ENCODE results near the gene PTPRM.

PTPRM gene

GRCh38 chr18:7668392-7668791 is 101.3 kb downstream of the PTPRM start:
- no peaks in the 10 kb centered on the region for H3K4me1 ChIP-seq (ENCODE audit: insufficient read depth, low read length, poor library complexity, severe bottlenecking)
- no peaks in the 10 kb centered on the region for H3K79me2 ChIP-seq (ENCODE audit: insufficient read depth, low read length)
- H3K4me2 ChIP-seq (ENCODE audit: low read depth, low read length, poor library complexity, severe bottlenecking) = no peak overlapping the region
- H3K9me3 ChIP-seq (ENCODE audit: insufficient read depth, low read depth, low read length) = no peaks in the 10 kb centered on the region
- H3K4me3 ChIP-seq (ENCODE audit: low read length, poor library complexity, severe bottlenecking) = no peak overlapping the region
- no peaks in the 10 kb centered on the region for H4K20me1 ChIP-seq (ENCODE audit: insufficient read depth, low read length, poor library complexity, severe bottlenecking)
- no peak for TF ChIP-seq EZH2phosphoT487 (IDR thresholded peaks at IDR 0.05; ENCODE audit: borderline replicate concordance)
- H3K9ac ChIP-seq (ENCODE audit: low read depth, low read length, poor library complexity, severe bottlenecking) = no peak overlapping the region
- H3F3A ChIP-seq (ENCODE audit: low read depth) = no peaks in the 10 kb centered on the region
- H3K36me3 ChIP-seq (ENCODE audit: insufficient read depth, low read length) = no peaks in the 10 kb centered on the region
- no peaks in the 10 kb centered on the region for H3K27me3 ChIP-seq (ENCODE audit: insufficient read depth, low read length, poor library complexity, severe bottlenecking)
- H3K9me2 ChIP-seq (replicated peaks; ENCODE audit: low read depth, low read length) = no peaks in the 10 kb centered on the region
- no peak overlapping the region for H2AFZ ChIP-seq (ENCODE audit: low read length)

- no peak overlapping the region for H3K4me3 ChIP-seq (ENCODE audit: low read length, poor library complexity, severe bottlenecking)
- H4K20me1 ChIP-seq (ENCODE audit: insufficient read depth, low read length, poor library complexity, severe bottlenecking) = no peaks in the 10 kb centered on the region
- no peak overlapping the region for H3K9ac ChIP-seq (ENCODE audit: low read depth, low read length, poor library complexity, severe bottlenecking)
- no peaks in the 10 kb centered on the region for H3K79me2 ChIP-seq (ENCODE audit: insufficient read depth, low read length)
- H3K36me3 ChIP-seq (ENCODE audit: insufficient read depth, low read length) = no peaks in the 10 kb centered on the region
- H3K4me2 ChIP-seq (ENCODE audit: low read depth, low read length, poor library complexity, severe bottlenecking) = no peak overlapping the region
- H3K27me3 ChIP-seq (ENCODE audit: insufficient read depth, low read length, poor library complexity, severe bottlenecking) = no peaks in the 10 kb centered on the region
- H3K9me2 ChIP-seq (replicated peaks; ENCODE audit: low read depth, low read length) = no peaks in the 10 kb centered on the region
- TF ChIP-seq CTCF (conservative IDR thresholded peaks at IDR 0.05; ENCODE audit: low read length) (no peak), EZH2phosphoT487 (IDR thresholded peaks at IDR 0.05; ENCODE audit: borderline replicate concordance) (no peak)
- no peaks in the 10 kb centered on the region for H3K4me1 ChIP-seq (ENCODE audit: insufficient read depth, low read length, poor library complexity, severe bottlenecking)
- no peaks in the 10 kb centered on the region for H3K9me3 ChIP-seq (ENCODE audit: insufficient read depth, low read depth, low read length)
- no peak overlapping the region for H2AFZ ChIP-seq (ENCODE audit: low read length)
- H3F3A ChIP-seq (ENCODE audit: low read depth) = no peaks in the 10 kb centered on the region
Observed at GRCh38 chr18:7669361-7669760, 102.2 kb downstream of the PTPRM start.

GRCh38 chr18:7671105-7671504 is 104.0 kb downstream of the PTPRM start:
- Histone ChIP-seq H3K79me2 (ENCODE audit: insufficient read depth, low read length) (no peaks in the 10 kb centered on the region), H3K9ac (ENCODE audit: low read depth, low read length, poor library complexity, severe bottlenecking) (no peak overlapping the region), H3K27me3 (ENCODE audit: insufficient read depth, low read length, poor library complexity, severe bottlenecking) (no peaks in the 10 kb centered on the region), H2AFZ (ENCODE audit: low read length) (no peak overlapping the region), H3K36me3 (ENCODE audit: insufficient read depth, low read length) (no peaks in the 10 kb centered on the region), H3K4me1 (ENCODE audit: insufficient read depth, low read length, poor library complexity, severe bottlenecking) (no peaks in the 10 kb centered on the region), H3F3A (ENCODE audit: low read depth) (no peaks in the 10 kb centered on the region), H3K4me2 (ENCODE audit: low read depth, low read length, poor library complexity, severe bottlenecking) (no peak overlapping the region), H3K9me3 (ENCODE audit: insufficient read depth, low read depth, low read length) (no peaks in the 10 kb centered on the region), H4K20me1 (ENCODE audit: insufficient read depth, low read length, poor library complexity, severe bottlenecking) (no peaks in the 10 kb centered on the region), H3K4me3 (ENCODE audit: low read length, poor library complexity, severe bottlenecking) (no peak overlapping the region), H3K9me2 (replicated peaks; ENCODE audit: low read depth, low read length) (no peaks in the 10 kb centered on the region)
- TF ChIP-seq CTCF (conservative IDR thresholded peaks at IDR 0.05; ENCODE audit: low read length) = no peak
- TF ChIP-seq EZH2phosphoT487 (IDR thresholded peaks at IDR 0.05; ENCODE audit: borderline replicate concordance) = no peak

GRCh38 chr18:7676253-7676873 is 109.2 kb downstream of the PTPRM start:
- no peaks in the 10 kb centered on the region for H3K27me3 ChIP-seq (ENCODE audit: insufficient read depth, low read length, poor library complexity, severe bottlenecking)
- H4K20me1 ChIP-seq (ENCODE audit: insufficient read depth, low read length, poor library complexity, severe bottlenecking) = no peaks in the 10 kb centered on the region
- no peaks in the 10 kb centered on the region for H3F3A ChIP-seq (ENCODE audit: low read depth)
- H3K9me2 ChIP-seq (replicated peaks; ENCODE audit: low read depth, low read length) = no peaks in the 10 kb centered on the region
- H2AFZ ChIP-seq (ENCODE audit: low read length) = no peak overlapping the region
- H3K4me3 ChIP-seq (ENCODE audit: low read length, poor library complexity, severe bottlenecking) = no peak overlapping the region
- no peak overlapping the region for H3K9ac ChIP-seq (ENCODE audit: low read depth, low read length, poor library complexity, severe bottlenecking)
- H3K79me2 ChIP-seq (ENCODE audit: insufficient read depth, low read length) = no peaks in the 10 kb centered on the region
- H3K9me3 ChIP-seq (ENCODE audit: insufficient read depth, low read depth, low read length) = no peaks in the 10 kb centered on the region
- no peak overlapping the region for H3K4me2 ChIP-seq (ENCODE audit: low read depth, low read length, poor library complexity, severe bottlenecking)
- no peak for TF ChIP-seq CTCF (conservative IDR thresholded peaks at IDR 0.05; ENCODE audit: low read length)
- no peak for TF ChIP-seq EZH2phosphoT487 (IDR thresholded peaks at IDR 0.05; ENCODE audit: borderline replicate concordance)
- H3K36me3 ChIP-seq (ENCODE audit: insufficient read depth, low read length) = no peaks in the 10 kb centered on the region
- no peaks in the 10 kb centered on the region for H3K4me1 ChIP-seq (ENCODE audit: insufficient read depth, low read length, poor library complexity, severe bottlenecking)

Measured in Loucy (cell line).